Keratinocyte (primary cell): ENCODE data around the gene UBXN11. TPM values are rescaled to one million over a fixed set of nuclear protein-coding genes. Genes with fewer than 3 reads are reported as not detected.
A peak's percentile ranks its signal among the peaks of the same experiment; 100 is the strongest.

Experiments used
- DNase-seq: peaks from one replicate; pipeline ENCODE4 v3.0.0-alpha.2; 2011; ENCODE audit warnings: low read depth, missing footprints, low spot score
- FAIRE-seq: peaks from 2 replicates; lab custom pipeline; 2011; peaks lifted over from hg19 to GRCh38; lab: Jason Lieb, UNC
- H2AFZ ChIP-seq: 2 replicates; pipeline ENCODE4 v1.6.0; 2012; ENCODE audit warnings: low read length, control low read depth, inconsistent platforms; ENCODE audit not compliant: control insufficient read depth
- H3K27ac ChIP-seq: 2 replicates; pipeline ENCODE4 v1.5.1; 2011; ENCODE audit warnings: low read length; ENCODE audit not compliant: control insufficient read depth, insufficient read depth
- H3K27me3 ChIP-seq: 3 replicates; pipeline ENCODE4 v1.6.0; 2011; ENCODE audit warnings: low read length; ENCODE audit not compliant: control insufficient read depth, insufficient read depth; ENCODE audit errors: extremely low read depth
- H3K36me3 ChIP-seq, 2 experiments: 2 replicates in 1 of 2; 3 replicates in 1 of 2; pipeline ENCODE4 v1.5.1; 2011; ENCODE audit warnings: low read length in 2 of 2, mild to moderate bottlenecking in 1 of 2; ENCODE audit not compliant: control insufficient read depth in 2 of 2, insufficient read depth in 2 of 2; ENCODE audit errors: extremely low read depth in 1 of 2
- H3K4me1 ChIP-seq: 3 replicates; pipeline ENCODE4 v1.5.1; 2011; ENCODE audit warnings: low read length; ENCODE audit not compliant: control insufficient read depth, insufficient read depth; ENCODE audit errors: extremely low read depth
- H3K4me2 ChIP-seq: 3 replicates; pipeline ENCODE4 v1.6.0; 2011; ENCODE audit warnings: low read depth, low read length; ENCODE audit not compliant: control insufficient read depth, insufficient read depth; ENCODE audit errors: extremely low read depth
- H3K4me3 ChIP-seq, 3 experiments: fragments of 200-600 bp in 1 of 3; sonication (generic) in 1 of 3; 2 replicates in 2 of 3; 3 replicates in 1 of 3; pipeline ENCODE4 v1.5.1; 2011 to 2016; ENCODE audit warnings: low read length in 3 of 3, mild to moderate bottlenecking in 3 of 3, control low read depth in 2 of 3, inconsistent platforms in 1 of 3, low read depth in 1 of 3, mixed read lengths in 1 of 3, mixed run types in 1 of 3, moderate library complexity in 1 of 3; ENCODE audit not compliant: control insufficient read depth in 2 of 3, insufficient read depth in 2 of 3; ENCODE audit errors: extremely low read depth in 1 of 3
- H3K79me2 ChIP-seq: 2 replicates; pipeline ENCODE4 v1.6.0; 2012; ENCODE audit warnings: low read length; ENCODE audit not compliant: control insufficient read depth, insufficient read depth
- H3K9ac ChIP-seq: 3 replicates; pipeline ENCODE4 v1.6.0; 2011; ENCODE audit warnings: low read length; ENCODE audit not compliant: control insufficient read depth, insufficient read depth; ENCODE audit errors: extremely low read depth
- H3K9me1 ChIP-seq: 3 replicates; pipeline ENCODE4 v1.6.0; 2011; ENCODE audit warnings: low read length; ENCODE audit not compliant: control insufficient read depth, insufficient read depth; ENCODE audit errors: extremely low read depth
- H3K9me3 ChIP-seq: 2 replicates; pipeline ENCODE4 v1.5.1; 2012; ENCODE audit warnings: low read depth, low read length; ENCODE audit not compliant: control insufficient read depth
- H4K20me1 ChIP-seq: 3 replicates; pipeline ENCODE4 v1.6.0; 2011; ENCODE audit warnings: low read length; ENCODE audit not compliant: control insufficient read depth, insufficient read depth; ENCODE audit errors: extremely low read depth
- CTCF ChIP-seq, 3 experiments: IDR thresholded peaks in 1 of 3; conservative IDR thresholded peaks in 1 of 3; optimal IDR thresholded peaks in 1 of 3; 2 replicates in 2 of 3; 3 replicates in 1 of 3; pipeline versions ENCODE3 to v1.5.1; 2011; ENCODE audit warnings: low read length in 3 of 3, mild to moderate bottlenecking in 3 of 3, moderate library complexity in 2 of 3, control low read depth in 1 of 3, inconsistent platforms in 1 of 3; ENCODE audit not compliant: insufficient read depth in 2 of 3; ENCODE audit errors: extremely low read depth in 1 of 3
- EZH2 ChIP-seq: IDR thresholded peaks from one replicate; pipeline ENCODE4 v1.6.1; 2012; ENCODE audit warnings: inconsistent platforms, mild to moderate bottlenecking, low read length, moderate library complexity
- dilution Hi-C: fragments of 300-500 bp; cut with MboI; formaldehyde crosslinking; loops from one replicate; pipeline ENCODE4 v1.7.0; 2020; ENCODE audit warnings: low sequenced_read_pairs; ENCODE audit not compliant: extremely low pct_ligation_motif_present
- polyA minus RNA-seq, 3 experiments: library from RNA; depleted of rRNA, polyadenylated mRNA; stranded (reverse); fragments of >200 nt; gene quantifications; 1 replicate in 1 of 3; 2 replicates in 1 of 3; 3 replicates in 1 of 3; pipeline ENCODE4 v1.2.3, GENCODE V29; 2011
- polyA plus RNA-seq, 5 experiments: library from polyadenylated mRNA; depleted of rRNA in 3 of 5; stranded (reverse) in 3 of 5; stranded (forward) in 1 of 5; unstranded in 1 of 5; fragments of >200 nt; gene quantifications; 1 replicate in 1 of 5; 2 replicates in 3 of 5; 3 replicates in 1 of 5; pipeline versions ENCODE4 v1.2.1 to v1.2.3, GENCODE V29; 2011 to 2012; ENCODE audit warnings: missing spikeins in 2 of 5, low read depth in 1 of 5, low replicate concordance in 1 of 5

The UBXN11 gene
- polyA plus RNA-seq: 5.2 to 6.8 TPM (median 6.6 TPM) in 3 replicates
- polyA plus RNA-seq (2011; ENCODE audit: low read depth): 6.8 TPM
- 1.5 and 2.1 TPM in 2 replicates for polyA plus RNA-seq (2011; cell fraction: cytosol; rRNA removed)
- polyA plus RNA-seq (2011; cell fraction: nucleus; rRNA removed): 28.1 and 28.2 TPM in 2 replicates
- polyA plus RNA-seq (2012; ENCODE audit: low replicate concordance): 5.4 and 7.6 TPM in 2 replicates
- 2.7 to 6.8 TPM (median 4.3 TPM) in 3 replicates for polyA minus RNA-seq
- polyA minus RNA-seq (2011; cell fraction: cytosol; rRNA and poly(A)+ RNA removed): 3.1 TPM
- 3.5 and 4.0 TPM in 2 replicates for polyA minus RNA-seq (2011; cell fraction: nucleus; rRNA and poly(A)+ RNA removed)

GRCh38 chr1:26306290-26307229 lies at the start of gene UBXN11:
Gene UBXN11, minus strand, starts transcription at chr1:26306636. Its CDS starts 3,753 bp downstream, at chr1:26302883.
- H3K27me3 ChIP-seq: no peaks in the 10 kb centered on the region
- peak; percentile 76 for DNase-seq
- TF ChIP-seq CTCF (optimal IDR thresholded peaks at IDR 0.05 in 1 of 3, IDR thresholded peaks at IDR 0.05 in 1 of 3, conservative IDR thresholded peaks at IDR 0.05 in 1 of 3; ENCODE audit: extremely low read depth in 1 of 3, insufficient read depth in 2 of 3, low read length in 3 of 3): no peak
- peak within 1 kb of the TSS; percentile 90 for H3K9ac ChIP-seq
- H2AFZ ChIP-seq: peak within 1 kb of the TSS; percentile 99
- dilution Hi-C loops: no loop called here
- H3K27ac ChIP-seq: peak within 1 kb of the TSS; percentile 85
- peak; percentile 93 for FAIRE-seq
- H3K4me3 ChIP-seq: peak within 1 kb of the TSS; percentile 80 to 99 (median 97)
- H4K20me1 ChIP-seq: no peaks in the 10 kb centered on the region
- peak within 1 kb of the TSS; percentile 92 for H3K4me2 ChIP-seq
- no peaks in the 10 kb centered on the region for H3K36me3 ChIP-seq
- H3K9me3 ChIP-seq: no peaks in the 10 kb centered on the region
- peaks cover 12% of the 10 kb centered on the region for H3K4me1 ChIP-seq
- peaks cover 3% of the 10 kb centered on the region for H3K79me2 ChIP-seq
- no peaks in the 10 kb centered on the region for H3K9me1 ChIP-seq

GRCh38 chr1:26356106-26356505 lies 49.7 kb upstream of the UBXN11 start:
- no peak for TF ChIP-seq CTCF (optimal IDR thresholded peaks at IDR 0.05 in 1 of 3, IDR thresholded peaks at IDR 0.05 in 1 of 3, conservative IDR thresholded peaks at IDR 0.05 in 1 of 3; ENCODE audit: extremely low read depth in 1 of 3, insufficient read depth in 2 of 3, low read length in 3 of 3)
- no peak for TF ChIP-seq EZH2
- no peak overlapping the region for H3K4me2 ChIP-seq
- peaks cover 69% of the 10 kb centered on the region for H3K4me1 ChIP-seq
- dilution Hi-C loops: no loop called here
- no peak for FAIRE-seq
- H3K4me3 ChIP-seq: no peak overlapping the region
- DNase-seq: no peak
- no peaks in the 10 kb centered on the region for H3K36me3 ChIP-seq
- no peaks in the 10 kb centered on the region for H3K9me3 ChIP-seq
- peaks cover 3% of the 10 kb centered on the region for H3K9me1 ChIP-seq
- no peak overlapping the region for H3K27ac ChIP-seq
- peaks cover 3% of the 10 kb centered on the region for H3K27me3 ChIP-seq
- H2AFZ ChIP-seq: no peak overlapping the region
- H3K79me2 ChIP-seq: no peaks in the 10 kb centered on the region
- no peaks in the 10 kb centered on the region for H4K20me1 ChIP-seq
- H3K9ac ChIP-seq: no peak overlapping the region
